Thyroid gland (tissue), 4 donors: Measurements from ENCODE around the gene LIMS2. TPM values are rescaled to one million over a fixed set of nuclear protein-coding genes. Genes with fewer than 3 reads are reported as not detected.

Experiments used
- DNase-seq, 2 donors: peaks; one replicate each; pipeline ENCODE4 v3.0.0-alpha.2; 2019
- H3K27ac ChIP-seq, 3 donors: fragments of 200-600 bp; sonication (generic); 1 replicate in 2 of 3; 2 replicates in 1 of 3; pipeline ENCODE4 v1.5.1; 2016 to 2019; ENCODE audit warnings: mild to moderate bottlenecking in 1 of 3, moderate library complexity in 1 of 3
- H3K27me3 ChIP-seq: fragments of 200-600 bp; sonication (generic); one replicate; pipeline ENCODE4 v1.5.1; 2019
- H3K36me3 ChIP-seq, 2 donors: fragments of 200-600 bp; sonication (generic); one replicate each; pipeline ENCODE4 v1.5.1; 2016 to 2019
- H3K4me1 ChIP-seq, 2 donors: fragments of 200-600 bp; sonication (generic); one replicate each; pipeline ENCODE4 v1.5.1; 2017 to 2019
- H3K4me3 ChIP-seq, 3 donors: fragments of 200-600 bp; sonication (generic); replicated peaks in 1 of 3; 1 replicate in 2 of 3; 2 replicates in 1 of 3; pipeline ENCODE4 v1.5.1; 2016; ENCODE audit warnings: mild to moderate bottlenecking in 1 of 3
- H3K9me3 ChIP-seq: fragments of 200-600 bp; sonication (generic); one replicate; pipeline ENCODE4 v1.5.1; 2017
- CTCF ChIP-seq, 6 experiments: fragments of 200-600 bp in 3 of 6; fragments of 450-650 bp in 3 of 6; sonication (generic) in 3 of 6; IDR thresholded peaks; one replicate each; pipeline ENCODE4 v1.5.1; 2016 to 2019; ENCODE audit warnings: antibody characterized with exemption in 6 of 6, mild to moderate bottlenecking in 2 of 6, inconsistent platforms in 1 of 6, moderate library complexity in 1 of 6
- POLR2A ChIP-seq, 2 donors: fragments of 450-650 bp; IDR thresholded peaks; one replicate each; pipeline ENCODE4 v1.6.1; 2017; ENCODE audit warnings: antibody characterized with exemption in 2 of 2, mild to moderate bottlenecking in 2 of 2, moderate library complexity in 1 of 2
- WGBS, 2 donors: methylation state at CpG; one replicate each; pipeline ENCODE4 v1.1.5; 2017; 5-methylcytosine and 5-hydroxymethylcytosine counted together
- intact Hi-C: fragments of 100-400 bp; cut with DNase I; formaldehyde crosslinking; loops from one replicate; pipeline ENCODE4 v1.15.1; 2023
- total RNA-seq, 4 donors: library from RNA; depleted of rRNA; stranded (reverse); fragments of >200 nt; gene quantifications; one replicate each; pipeline ENCODE4 v1.2.3, GENCODE V29; 2016

Gene LIMS2
- total RNA-seq, 4 donors from 2014 or later: 9.1 to 27.8 (median 14.2) TPM

- Histone ChIP-seq H3K4me1 (peaks cover 7 to 14% of the 10 kb centered on the region in 2 donors), H3K36me3 (no peaks in the 10 kb centered on the region), H3K4me3 (no peak overlapping the region), H3K27ac (no peak overlapping the region), H3K9me3 (no peaks in the 10 kb centered on the region), H3K27me3 (no peaks in the 10 kb centered on the region)
- DNase-seq: no peak
- TF ChIP-seq CTCF (IDR thresholded peaks at IDR 0.05): no peak
- no peak for TF ChIP-seq POLR2A (IDR thresholded peaks at IDR 0.05)
- 82 to 92% methylated on average over 5 of the region's 5 CpGs for WGBS, 2 donors
- intact Hi-C loops: no loop called here
Observed at GRCh38 chr2:127670957-127671290, 4.4 kb downstream of the LIMS2 start.

DNA sequence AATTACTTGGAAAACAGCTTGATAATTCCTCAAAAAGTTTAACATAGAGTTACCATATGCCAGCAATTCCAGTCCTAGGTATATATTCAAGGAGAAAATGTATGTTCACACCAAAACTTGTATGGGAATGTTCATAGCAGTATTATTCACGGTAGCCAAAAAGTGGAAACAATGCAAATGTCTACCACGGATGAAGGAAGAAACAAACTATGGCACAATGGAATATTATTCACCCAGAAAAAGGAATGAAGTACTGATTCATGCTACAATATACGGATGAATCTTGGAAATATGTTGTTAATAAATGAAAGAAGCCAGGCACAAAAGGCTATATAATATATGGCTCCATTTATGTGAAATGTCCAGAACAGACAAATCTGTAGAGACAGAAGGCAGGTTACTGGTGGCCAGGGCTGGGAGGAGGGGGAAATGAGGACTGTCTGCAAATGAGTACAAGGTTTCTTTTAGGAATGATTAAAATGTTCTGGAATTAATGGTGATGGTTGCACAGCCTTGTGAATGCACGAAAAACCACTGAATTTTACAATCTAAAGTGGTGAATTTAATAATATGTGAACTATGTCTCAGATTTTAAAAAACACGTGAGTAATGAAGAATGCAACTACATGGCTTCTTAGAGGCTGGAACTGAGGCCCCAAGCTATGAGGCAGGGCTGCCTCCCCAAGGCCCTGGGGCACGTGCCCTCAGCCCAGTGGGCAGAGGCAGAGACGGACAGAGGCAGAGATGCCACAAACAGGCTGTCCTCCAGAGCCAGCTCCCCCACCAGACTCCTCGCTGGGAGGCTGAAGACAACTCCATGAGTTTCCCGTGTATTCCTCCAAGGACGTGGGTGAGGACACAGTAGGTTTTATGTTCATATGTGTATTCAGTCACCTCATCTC lies 5.0 kb downstream of the LIMS2 start:
- Histone ChIP-seq H3K4me3 (no peak overlapping the region), H3K27me3 (no peaks in the 10 kb centered on the region), H3K4me1 (peaks cover under 1 to 10% of the 10 kb centered on the region in 2 donors), H3K27ac (no peak overlapping the region), H3K36me3 (no peaks in the 10 kb centered on the region), H3K9me3 (no peaks in the 10 kb centered on the region)
- TF ChIP-seq CTCF (IDR thresholded peaks at IDR 0.05): no peak
- TF ChIP-seq POLR2A (IDR thresholded peaks at IDR 0.05): no peak
- 75 to 85% methylated on average over 10 of the region's 10 CpGs for WGBS, 2 donors
- intact Hi-C loops: no loop called here
- DNase-seq: no peak

DNA sequence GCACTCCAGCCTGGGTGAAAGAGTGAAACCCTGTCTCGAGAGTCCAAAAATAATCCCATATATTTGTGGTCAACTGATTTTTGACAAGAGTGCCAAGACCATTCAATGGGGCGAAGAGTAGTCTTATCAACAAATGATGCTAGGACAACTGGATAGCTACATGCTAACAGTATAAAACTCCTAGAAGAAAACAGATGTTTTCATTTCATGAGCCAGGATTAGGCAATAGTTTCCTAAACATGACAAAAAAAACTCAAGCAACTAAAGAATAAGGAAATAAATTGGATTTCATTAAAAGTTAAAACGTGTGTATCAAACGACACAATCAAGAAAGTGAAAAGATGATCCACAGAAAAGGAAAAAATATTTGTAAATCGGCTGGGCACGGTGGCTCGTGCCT lies 6.3 kb downstream of the LIMS2 start:
- Histone ChIP-seq H3K27ac (no peak overlapping the region), H3K9me3 (no peaks in the 10 kb centered on the region), H3K36me3 (no peaks in the 10 kb centered on the region), H3K4me1 (peaks cover 0 to 3% of the 10 kb centered on the region in 2 donors), H3K27me3 (no peaks in the 10 kb centered on the region), H3K4me3 (no peak overlapping the region)
- intact Hi-C loops: no loop called here
- TF ChIP-seq CTCF (IDR thresholded peaks at IDR 0.05): no peak
- no peak for TF ChIP-seq POLR2A (IDR thresholded peaks at IDR 0.05)
- DNase-seq: no peak
- WGBS, 2 donors: 84 to 88% methylated on average over 7 of the region's 7 CpGs

GRCh38 chr2:127665267-127665893 lies 9.9 kb downstream of the LIMS2 start:
- Histone ChIP-seq H3K4me3 (no peak overlapping the region), H3K4me1 (peaks cover 0 to 30% of the 10 kb centered on the region in 2 donors), H3K27ac (peak overlapping the region in 2 of 3 donors; percentile 65 to 70), H3K27me3 (no peaks in the 10 kb centered on the region), H3K9me3 (no peaks in the 10 kb centered on the region), H3K36me3 (no peaks in the 10 kb centered on the region)
- DNase-seq: no peak
- WGBS, 2 donors: 89 to 96% methylated on average over 7 to 8 of the region's 8 CpGs
- TF ChIP-seq CTCF (IDR thresholded peaks at IDR 0.05) (no peak), POLR2A (IDR thresholded peaks at IDR 0.05) (no peak)
- intact Hi-C loops: no loop called here

- Histone ChIP-seq H3K4me1 (peaks cover 0 to 30% of the 10 kb centered on the region in 2 donors), H3K9me3 (no peaks in the 10 kb centered on the region), H3K36me3 (no peaks in the 10 kb centered on the region), H3K27ac (peak overlapping the region; percentile 15 to 70 (median 65)), H3K4me3 (no peak overlapping the region), H3K27me3 (no peaks in the 10 kb centered on the region)
- 79 to 96% methylated on average over 5 to 6 of the region's 6 CpGs for WGBS, 2 donors
- no peak for DNase-seq
- intact Hi-C loops: no loop called here
- TF ChIP-seq CTCF (IDR thresholded peaks at IDR 0.05): no peak
- no peak for TF ChIP-seq POLR2A (IDR thresholded peaks at IDR 0.05)
Observed at GRCh38 chr2:127664895-127665225, 10.5 kb downstream of the LIMS2 start.
